Bronchial epithelial cell (primary cell): ENCODE measurements around the gene FXYD7. TPM values are rescaled to one million over a fixed set of nuclear protein-coding genes. Genes with fewer than 3 reads are reported as not detected.

Experiments used
- DNase-seq: peaks from one replicate; pipeline ENCODE4 v3.0.0-alpha.2; 2010; ENCODE audit warnings: low read depth
- FAIRE-seq: peaks from 2 replicates; lab custom pipeline; 2011; peaks lifted over from hg19 to GRCh38; lab: Jason Lieb, UNC
- H3K27me3 ChIP-seq: 2 replicates; pipeline ENCODE4 v1.5.1; 2011; ENCODE audit warnings: low read length; ENCODE audit not compliant: control insufficient read depth, insufficient read depth
- H3K36me3 ChIP-seq: 2 replicates; pipeline ENCODE4 v1.5.1; 2011; ENCODE audit warnings: low read length; ENCODE audit not compliant: control insufficient read depth, insufficient read depth
- H3K4me3 ChIP-seq: 2 replicates; pipeline ENCODE4 v1.5.1; 2011; ENCODE audit warnings: mild to moderate bottlenecking, low read depth, low read length, control low read depth
- CTCF ChIP-seq: IDR thresholded peaks from 2 replicates; pipeline ENCODE4 v1.5.1; 2011; ENCODE audit warnings: mild to moderate bottlenecking, moderate library complexity, low read length, control low read depth, inconsistent platforms; ENCODE audit not compliant: insufficient read depth, severe bottlenecking
- total RNA-seq: library from RNA; depleted of rRNA; stranded (reverse); fragments of >200 nt; gene quantifications from 2 replicates; pipeline ENCODE4 v1.2.1, GENCODE V29; 2014

The FXYD7 gene
- total RNA-seq, 1 donor from 2014 or later = not detected

- Histone ChIP-seq H3K36me3 (peaks cover 18% of the 10 kb centered on the region), H3K4me3 (no peak overlapping the region), H3K27me3 (no peaks in the 10 kb centered on the region)
- DNase-seq = peak; percentile 92
- no peak for TF ChIP-seq CTCF
- FAIRE-seq = peak; percentile 79
Measured at GRCh38 chr19:35122687-35123551, 20.1 kb upstream of the FXYD7 start.

- DNase-seq (peak; percentile 72), FAIRE-seq (no peak)
Measured at GRCh38 chr19:35123573-35123972, 19.5 kb upstream of the FXYD7 start.

GRCh38 chr19:35124098-35125060, 18.7 kb upstream of the FXYD7 start:
- H3K4me3 ChIP-seq = no peak overlapping the region
- no peaks in the 10 kb centered on the region for H3K27me3 ChIP-seq
- peak; percentile 82 for DNase-seq
- H3K36me3 ChIP-seq = peaks cover 13% of the 10 kb centered on the region
- no peak for TF ChIP-seq CTCF
- FAIRE-seq = peak; percentile 40

More at GRCh38 chr19:35123573-35123972, 19.5 kb upstream of the FXYD7 start:
- Histone ChIP-seq H3K4me3 (no peak overlapping the region), H3K36me3 (peaks cover 17% of the 10 kb centered on the region), H3K27me3 (no peaks in the 10 kb centered on the region)
- TF ChIP-seq CTCF = no peak

GRCh38 chr19:35125270-35125717, 17.8 kb upstream of the FXYD7 start:
- DNase-seq (no peak), FAIRE-seq (no peak)
- H3K4me3 ChIP-seq = no peak overlapping the region
- no peak for TF ChIP-seq CTCF
- peaks cover 11% of the 10 kb centered on the region for H3K36me3 ChIP-seq
- no peaks in the 10 kb centered on the region for H3K27me3 ChIP-seq

- no peak for DNase-seq
- FAIRE-seq = no peak
- H3K4me3 ChIP-seq = no peak overlapping the region
- no peaks in the 10 kb centered on the region for H3K27me3 ChIP-seq
- H3K36me3 ChIP-seq = peaks cover 6% of the 10 kb centered on the region
- no peak for TF ChIP-seq CTCF
Measured at GRCh38 chr19:35125749-35126623, 17.1 kb upstream of the FXYD7 start.
